ENCODE measurements around the gene RLN1. TPM values are rescaled to one million over a fixed set of nuclear protein-coding genes. Genes with fewer than 3 reads are reported as not detected.

The RLN1 gene
- total and polyA plus RNA-seq, 4 donors, result 0.11 to 0.48 (median 0.22) TPM; not detected in 1

Small RNAs within 50 kb of the gene (small RNA-seq; reads per million reads assigned to genes)
- not detected for gene AL135786.1 (ENCODE audit: low replicate concordance)
- not detected for gene HMGN2P31 (ENCODE audit: low replicate concordance)

Other genes with a start within 250 kb of the RLN1 start
- not detected for gene INSL6, start 154.2 kb downstream of the RLN1 start, total RNA-seq
- not detected for gene INSL6, start 154.2 kb downstream of the RLN1 start, polyA plus RNA-seq
- gene INSL4, start 108.5 kb downstream of the RLN1 start, total RNA-seq, result not detected
- not detected for gene INSL4, start 108.5 kb downstream of the RLN1 start, polyA plus RNA-seq
- gene RLN2, start 35.2 kb downstream of the RLN1 start, total RNA-seq, result under 1 TPM in 1 of 2 donors, not detected in 1; 0.49 TPM
- under 1 TPM; 0.83 to 0.98 TPM for gene RLN2, start 35.2 kb downstream of the RLN1 start, polyA plus RNA-seq
- 10 to 100 TPM; 11.7 to 27.0 TPM for gene PLGRKT, start 98.0 kb upstream of the RLN1 start, total RNA-seq
- 10 to 100 TPM; 17.4 to 28.4 TPM for gene PLGRKT, start 98.0 kb upstream of the RLN1 start, polyA plus RNA-seq
- 10 to 100 TPM in 1 of 2 donors, 1 to 10 TPM in 1; 5.9 to 13.2 TPM for gene CD274, start 110.7 kb upstream of the RLN1 start, total RNA-seq
- gene CD274, start 110.7 kb upstream of the RLN1 start, polyA plus RNA-seq, result 10 to 100 TPM in 1 of 2 donors, 1 to 10 TPM in 1; 4.1 to 30.7 TPM
- 1 to 10 TPM; 1.8 to 6.7 TPM for gene PDCD1LG2, start 170.7 kb upstream of the RLN1 start, total RNA-seq
- 1 to 10 TPM in 1 of 2 donors, under 1 TPM in 1; 0.87 to 4.3 TPM for gene PDCD1LG2, start 170.7 kb upstream of the RLN1 start, polyA plus RNA-seq